PFSK-1 (cell line): ENCODE measurements around the gene RTF1.

Experiments used
- POLR2AphosphoS5 ChIP-seq: IDR thresholded peaks from 2 replicates; pipeline ENCODE4 v1.6.1; 2012; ENCODE audit warnings: low read depth, mild to moderate bottlenecking, control low read depth, low read length, moderate library complexity
- SIN3A ChIP-seq: IDR thresholded peaks from 2 replicates; pipeline ENCODE4 v1.6.1; 2012; ENCODE audit warnings: mild to moderate bottlenecking, low read length, moderate library complexity, borderline replicate concordance; ENCODE audit not compliant: insufficient read depth
- TAF1 ChIP-seq: IDR thresholded peaks from 2 replicates; pipeline ENCODE4 v1.6.1; 2012; ENCODE audit warnings: low read length, control low read depth, borderline replicate concordance; ENCODE audit not compliant: insufficient read depth
- TF ChIP-seq, protein P1 (sequence below), 2 experiments: IDR thresholded peaks; 2 replicates each; pipeline versions ENCODE4 v1.6.1 to v1.8.0; 2011 to 2012; ENCODE audit warnings: low read depth in 2 of 2, low read length in 2 of 2, control low read depth in 1 of 2, inconsistent platforms in 1 of 2, mild to moderate bottlenecking in 1 of 2, moderate library complexity in 1 of 2; ENCODE audit not compliant: insufficient read depth in 1 of 2

DNA sequence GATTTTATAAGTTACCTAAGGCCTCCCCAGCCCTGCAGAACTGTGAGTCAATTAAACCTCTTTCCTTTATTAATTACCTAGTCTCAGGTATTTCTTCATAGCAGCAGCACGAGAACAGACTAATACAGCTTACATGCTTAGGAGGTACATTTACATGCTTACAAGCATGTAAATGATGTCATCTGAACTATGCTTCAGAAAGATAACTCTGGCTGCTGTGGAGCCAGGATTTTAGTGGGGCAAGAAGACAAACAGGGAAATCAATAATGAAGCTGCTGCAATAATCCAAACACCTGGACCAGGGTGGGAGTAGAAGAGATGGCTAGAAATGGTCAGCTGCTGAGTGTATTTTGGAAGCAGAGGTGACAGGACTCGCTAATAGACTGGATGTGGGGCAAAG lies 24.2 kb upstream of the RTF1 start:
- TF ChIP-seq, protein P1, sequence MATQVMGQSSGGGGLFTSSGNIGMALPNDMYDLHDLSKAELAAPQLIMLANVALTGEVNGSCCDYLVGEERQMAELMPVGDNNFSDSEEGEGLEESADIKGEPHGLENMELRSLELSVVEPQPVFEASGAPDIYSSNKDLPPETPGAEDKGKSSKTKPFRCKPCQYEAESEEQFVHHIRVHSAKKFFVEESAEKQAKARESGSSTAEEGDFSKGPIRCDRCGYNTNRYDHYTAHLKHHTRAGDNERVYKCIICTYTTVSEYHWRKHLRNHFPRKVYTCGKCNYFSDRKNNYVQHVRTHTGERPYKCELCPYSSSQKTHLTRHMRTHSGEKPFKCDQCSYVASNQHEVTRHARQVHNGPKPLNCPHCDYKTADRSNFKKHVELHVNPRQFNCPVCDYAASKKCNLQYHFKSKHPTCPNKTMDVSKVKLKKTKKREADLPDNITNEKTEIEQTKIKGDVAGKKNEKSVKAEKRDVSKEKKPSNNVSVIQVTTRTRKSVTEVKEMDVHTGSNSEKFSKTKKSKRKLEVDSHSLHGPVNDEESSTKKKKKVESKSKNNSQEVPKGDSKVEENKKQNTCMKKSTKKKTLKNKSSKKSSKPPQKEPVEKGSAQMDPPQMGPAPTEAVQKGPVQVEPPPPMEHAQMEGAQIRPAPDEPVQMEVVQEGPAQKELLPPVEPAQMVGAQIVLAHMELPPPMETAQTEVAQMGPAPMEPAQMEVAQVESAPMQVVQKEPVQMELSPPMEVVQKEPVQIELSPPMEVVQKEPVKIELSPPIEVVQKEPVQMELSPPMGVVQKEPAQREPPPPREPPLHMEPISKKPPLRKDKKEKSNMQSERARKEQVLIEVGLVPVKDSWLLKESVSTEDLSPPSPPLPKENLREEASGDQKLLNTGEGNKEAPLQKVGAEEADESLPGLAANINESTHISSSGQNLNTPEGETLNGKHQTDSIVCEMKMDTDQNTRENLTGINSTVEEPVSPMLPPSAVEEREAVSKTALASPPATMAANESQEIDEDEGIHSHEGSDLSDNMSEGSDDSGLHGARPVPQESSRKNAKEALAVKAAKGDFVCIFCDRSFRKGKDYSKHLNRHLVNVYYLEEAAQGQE (IDR thresholded peaks at IDR 0.05; ENCODE audit: insufficient read depth in 1 of 2, low read depth in 2 of 2, low read length in 2 of 2), result no peak
- TF ChIP-seq TAF1 (no peak), POLR2AphosphoS5 (no peak), SIN3A (no peak)
